DOHH2 (cell line): Measurements from ENCODE around the gene FRYL.

Experiments used
- CTCF ChIP-seq: fragments of 200-600 bp; sonication (generic); IDR thresholded peaks from one replicate; pipeline ENCODE4 v1.5.1; 2014; ENCODE audit warnings: antibody characterized with exemption, mild to moderate bottlenecking, low read depth, low read length; ENCODE audit not compliant: poor library complexity, severe bottlenecking
- EZH2phosphoT487 ChIP-seq: fragments of 200-600 bp; sonication (generic); IDR thresholded peaks from 2 replicates; pipeline ENCODE4 v1.6.1; 2017; ENCODE audit warnings: borderline replicate concordance, mild to moderate bottlenecking, antibody characterized with exemption, low read length, moderate library complexity, mixed read lengths

GRCh38 chr4:48815483-48815882, 35.4 kb upstream of the FRYL start:
- TF ChIP-seq CTCF (no peak), EZH2phosphoT487 (no peak)
